Endothelial cell of umbilical vein (primary cell): ENCODE data around the gene DDOST. TPM values are rescaled to one million over a fixed set of nuclear protein-coding genes. Genes with fewer than 3 reads are reported as not detected.

Experiments used
- BruUV-seq: library from RNA; stranded (reverse); fragments of 400-500 nt; replicated peaks from 2 replicates; lab custom pipeline; 2021; lab: Mats Ljungman, UMichigan
- CTCF ChIA-PET: fragments of 300-600, 350-600 bp; sonication (Branson Sonifier 250); formaldehyde crosslinking; loops from one replicate; lab custom pipeline; 2021; ENCODE audit warnings: antibody characterized with exemption, inconsistent platforms; lab: Charles Lee
- POLR2A ChIA-PET: fragments of 300-600, 350-600 bp; sonication (Branson Sonifier 250); formaldehyde crosslinking; loops from one replicate; lab custom pipeline; 2021; ENCODE audit warnings: antibody characterized with exemption, inconsistent platforms; lab: Charles Lee
- DNase-seq: peaks from one replicate; pipeline ENCODE4 v3.0.0-alpha.2; 2011; ENCODE audit warnings: low read depth, low spot score
- FAIRE-seq: peaks from 2 replicates; lab custom pipeline; 2011; peaks lifted over from hg19 to GRCh38; lab: Jason Lieb, UNC
- H2AFZ ChIP-seq: 2 replicates; pipeline ENCODE4 v1.6.0; 2012; ENCODE audit warnings: low read depth, low read length, control low read depth, inconsistent platforms
- H3K27ac ChIP-seq: 2 replicates; pipeline ENCODE4 v1.5.1; 2011; ENCODE audit warnings: low read depth, mild to moderate bottlenecking, control low read depth, low read length, moderate library complexity; ENCODE audit not compliant: insufficient read depth
- H3K27me3 ChIP-seq, 2 experiments: 2 replicates each; pipeline versions ENCODE4 v1.6.0 to v1.6.1; 2011; ENCODE audit warnings: low read length in 2 of 2, mixed read lengths in 1 of 2; ENCODE audit not compliant: control insufficient read depth in 2 of 2, insufficient read depth in 2 of 2
- H3K36me3 ChIP-seq, 2 experiments: 2 replicates in 1 of 2; 3 replicates in 1 of 2; pipeline ENCODE4 v1.5.1; 2011; ENCODE audit warnings: low read length in 2 of 2, mild to moderate bottlenecking in 1 of 2, moderate library complexity in 1 of 2; ENCODE audit not compliant: control insufficient read depth in 2 of 2, insufficient read depth in 2 of 2; ENCODE audit errors: extremely low read depth in 1 of 2
- H3K4me1 ChIP-seq: 3 replicates; pipeline ENCODE4 v1.5.1; 2011; ENCODE audit warnings: mild to moderate bottlenecking, low read length; ENCODE audit not compliant: control insufficient read depth, insufficient read depth; ENCODE audit errors: extremely low read depth
- H3K4me2 ChIP-seq: 2 replicates; pipeline ENCODE4 v1.6.1; 2011; ENCODE audit warnings: low read length, control low read depth, mixed read lengths; ENCODE audit not compliant: insufficient read depth
- H3K4me3 ChIP-seq, 3 experiments: fragments of 200-600 bp in 1 of 3; sonication (generic), shearing (Covaris generic) in 1 of 3; replicated peaks in 1 of 3; 2 replicates each; pipeline ENCODE4 v1.5.1; 2011 to 2016; ENCODE audit warnings: control low read depth in 3 of 3, low read length in 3 of 3, mild to moderate bottlenecking in 2 of 3, inconsistent platforms in 1 of 3, low read depth in 1 of 3, moderate library complexity in 1 of 3; ENCODE audit not compliant: insufficient read depth in 1 of 3
- H3K79me2 ChIP-seq: 2 replicates; pipeline ENCODE4 v1.6.0; 2012; ENCODE audit warnings: low read length, inconsistent platforms; ENCODE audit not compliant: control insufficient read depth, insufficient read depth
- H3K9ac ChIP-seq: replicated peaks from 2 replicates; pipeline ENCODE3; 2011; ENCODE audit warnings: low read length, control low read depth; ENCODE audit not compliant: insufficient read depth; ENCODE audit errors: extremely low read depth
- H3K9me1 ChIP-seq: replicated peaks from 3 replicates; pipeline ENCODE4 v1.6.0; 2011; ENCODE audit warnings: mild to moderate bottlenecking, low read length; ENCODE audit not compliant: control insufficient read depth, insufficient read depth; ENCODE audit errors: extremely low read depth
- H3K9me3 ChIP-seq: replicated peaks from 2 replicates; pipeline ENCODE4 v1.5.1; 2012; ENCODE audit warnings: low read length, inconsistent platforms; ENCODE audit not compliant: control insufficient read depth, insufficient read depth
- H4K20me1 ChIP-seq: replicated peaks from 2 replicates; pipeline ENCODE3; 2011; ENCODE audit warnings: mild to moderate bottlenecking, low read length; ENCODE audit not compliant: control insufficient read depth, insufficient read depth; ENCODE audit errors: extremely low read depth
- FOS ChIP-seq: IDR thresholded peaks from 2 replicates; pipeline ENCODE4 v1.6.1; 2011; ENCODE audit warnings: mild to moderate bottlenecking, low read length, moderate library complexity, borderline replicate concordance; ENCODE audit not compliant: insufficient read depth
- GATA2 ChIP-seq: IDR thresholded peaks from 2 replicates; pipeline ENCODE4 v1.7.0; 2011; ENCODE audit warnings: low read depth, mild to moderate bottlenecking, moderate library complexity, mixed read lengths, low read length; ENCODE audit not compliant: insufficient read length, insufficient read depth
- MAX ChIP-seq: IDR thresholded peaks from 2 replicates; pipeline ENCODE4 v1.6.1; 2011; ENCODE audit not compliant: insufficient read depth, insufficient read length
- MYC ChIP-seq: IDR thresholded peaks from one replicate; pipeline ENCODE4 v1.6.1; 2011; ENCODE audit warnings: mild to moderate bottlenecking, low read depth, low read length
- POLR2A ChIP-seq: IDR thresholded peaks from 2 replicates; pipeline ENCODE4 v1.6.1; 2012; ENCODE audit warnings: low read depth, mild to moderate bottlenecking, control low read depth, low read length
- POLR2AphosphoS5 ChIP-seq: IDR thresholded peaks from 2 replicates; pipeline ENCODE4 v1.6.1; 2012; ENCODE audit warnings: low read depth, mild to moderate bottlenecking, control low read depth, low read length, moderate library complexity; ENCODE audit not compliant: insufficient read depth
- dilution Hi-C: fragments of 300-500 bp; cut with MboI; formaldehyde crosslinking; loops from one replicate; pipeline ENCODE4 v1.15.0; 2019; ENCODE audit warnings: low sequenced_read_pairs; ENCODE audit not compliant: extremely low pct_ligation_motif_present
- intact Hi-C: fragments of 100-400 bp; cut with micrococcal nuclease; formaldehyde crosslinking; loops from one replicate; pipeline ENCODE4 v1.10.0; 2022
- polyA plus RNA-seq, 4 experiments: library from polyadenylated mRNA; depleted of rRNA in 3 of 4; stranded (reverse) in 3 of 4; unstranded in 1 of 4; fragments of >200 nt; gene quantifications; 2 replicates each; pipeline versions ENCODE4 v1.2.1 to v1.2.3, GENCODE V29; 2011 to 2012; ENCODE audit warnings: missing spikeins in 1 of 4
- total RNA-seq: library from RNA; stranded (reverse); gene quantifications from 2 replicates; pipeline ENCODE4 v1.2.3, GENCODE V29; 2021
- TF ChIP-seq, protein P1 (sequence below), 2 donors: IDR thresholded peaks; 1 replicate in 1 of 2; 2 replicates in 1 of 2; pipeline ENCODE4 v1.5.1; 2011; ENCODE audit warnings: low read length in 2 of 2, mild to moderate bottlenecking in 2 of 2, moderate library complexity in 2 of 2, control low read depth in 1 of 2, inconsistent platforms in 1 of 2, low read depth in 1 of 2; ENCODE audit not compliant: insufficient read depth in 1 of 2; ENCODE audit errors: extremely low read depth in 1 of 2

Gene DDOST
- total and polyA plus RNA-seq, 2 donors (not counting 3 experiments of a cell fraction or from before 2014, with no cell fraction given), result 319 to 533 TPM

DNA sequence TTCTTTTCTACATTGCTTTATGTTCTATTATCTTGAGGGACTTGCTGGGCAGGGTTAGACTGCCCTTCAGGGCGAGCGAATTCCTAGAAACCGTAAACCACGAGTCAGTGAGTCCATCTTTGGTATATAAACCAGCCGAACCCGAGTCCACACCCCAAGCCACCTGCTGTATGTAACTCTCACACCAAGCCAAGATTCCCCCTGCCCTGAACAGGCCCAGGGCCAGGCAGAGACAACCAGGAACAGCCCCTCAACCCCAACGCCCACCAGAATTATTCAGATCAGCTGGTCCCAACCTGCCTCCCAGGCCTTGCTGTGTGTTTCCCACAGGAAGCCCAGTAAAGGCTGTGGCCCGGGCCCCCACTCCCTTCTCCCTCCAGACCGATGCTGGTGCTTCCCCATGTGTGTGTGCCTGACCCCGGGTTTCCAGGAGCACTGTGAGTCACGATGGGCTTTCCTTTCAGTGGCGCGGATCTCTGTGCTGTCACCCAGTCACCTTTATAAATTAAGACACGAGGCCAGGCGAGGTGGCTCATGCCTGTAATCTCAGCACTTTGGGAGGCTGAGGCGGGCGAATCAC is 39.6 kb upstream of the DDOST start:
- H3K9me1 ChIP-seq, result no peaks in the 10 kb centered on the region
- ChIA-PET CTCF (interaction anchor here (5.1 kb wide), 1 partner anchor 495 kb away, joined by 150 read pairs; no protein-coding TSS in a partner anchor), POLR2A (no interaction called here)
- H3K4me1 ChIP-seq, result peaks cover 4% of the 10 kb centered on the region
- intact Hi-C loops (no loop called here), dilution Hi-C loops (no loop called here)
- TF ChIP-seq MAX, result no peak
- TF ChIP-seq, protein P1, sequence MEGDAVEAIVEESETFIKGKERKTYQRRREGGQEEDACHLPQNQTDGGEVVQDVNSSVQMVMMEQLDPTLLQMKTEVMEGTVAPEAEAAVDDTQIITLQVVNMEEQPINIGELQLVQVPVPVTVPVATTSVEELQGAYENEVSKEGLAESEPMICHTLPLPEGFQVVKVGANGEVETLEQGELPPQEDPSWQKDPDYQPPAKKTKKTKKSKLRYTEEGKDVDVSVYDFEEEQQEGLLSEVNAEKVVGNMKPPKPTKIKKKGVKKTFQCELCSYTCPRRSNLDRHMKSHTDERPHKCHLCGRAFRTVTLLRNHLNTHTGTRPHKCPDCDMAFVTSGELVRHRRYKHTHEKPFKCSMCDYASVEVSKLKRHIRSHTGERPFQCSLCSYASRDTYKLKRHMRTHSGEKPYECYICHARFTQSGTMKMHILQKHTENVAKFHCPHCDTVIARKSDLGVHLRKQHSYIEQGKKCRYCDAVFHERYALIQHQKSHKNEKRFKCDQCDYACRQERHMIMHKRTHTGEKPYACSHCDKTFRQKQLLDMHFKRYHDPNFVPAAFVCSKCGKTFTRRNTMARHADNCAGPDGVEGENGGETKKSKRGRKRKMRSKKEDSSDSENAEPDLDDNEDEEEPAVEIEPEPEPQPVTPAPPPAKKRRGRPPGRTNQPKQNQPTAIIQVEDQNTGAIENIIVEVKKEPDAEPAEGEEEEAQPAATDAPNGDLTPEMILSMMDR (IDR thresholded peaks at IDR 0.05; ENCODE audit: extremely low read depth in 1 of 2, insufficient read depth in 1 of 2, low read depth in 1 of 2, low read length in 2 of 2), result no peak
- no peak for TF ChIP-seq GATA2
- TF ChIP-seq POLR2AphosphoS5, result no peak
- TF ChIP-seq POLR2A, result no peak
- TF ChIP-seq FOS, result no peak
- no peak for TF ChIP-seq MYC
- H3K27ac ChIP-seq, result no peak overlapping the region
- no peaks in the 10 kb centered on the region for H4K20me1 ChIP-seq
- H3K36me3 ChIP-seq, result no peaks in the 10 kb centered on the region
- no peak overlapping the region for H3K4me2 ChIP-seq
- H3K9me3 ChIP-seq, result no peaks in the 10 kb centered on the region
- no peak overlapping the region for H2AFZ ChIP-seq
- no peak overlapping the region for H3K4me3 ChIP-seq
- no TSS peak for BruUV-seq
- DNase-seq, result no peak
- H3K79me2 ChIP-seq, result no peaks in the 10 kb centered on the region
- H3K27me3 ChIP-seq, result no peaks in the 10 kb centered on the region
- H3K9ac ChIP-seq, result no peak overlapping the region
- no peak for FAIRE-seq
